NCI-H187 (cell line): Measurements from ENCODE around the gene RPS5.
"Not testable (repeated sequence)": the region's sequence is repeated elsewhere in the genome, so short reads cannot be mapped to it uniquely, and the experiment has no call there.

Experiments
- DNase-seq, 2 experiments: peaks; one replicate each; lab custom pipeline; 2025; lab: John Stamatoyannopoulos, UW

Gene RPS5

GRCh38 chr19:58406818-58407657 is 20.0 kb downstream of the RPS5 start:
- DNase-seq: no peak

GRCh38 chr19:58407658-58408151 is 20.6 kb downstream of the RPS5 start:
- DNase-seq: no peak

- DNase-seq: peak; percentile 78 to 90
Observed at GRCh38 chr19:58408152-58409009, 21.3 kb downstream of the RPS5 start, which contains the start of gene ZNF584. ZNF584 (plus strand) TSS chr19:58408649; CDS start chr19:58409148, 499 bp downstream.

GRCh38 chr19:58409010-58409790 is 22.1 kb downstream of the RPS5 start:
- DNase-seq: no peak

- no peak for DNase-seq
Observed at GRCh38 chr19:58416604-58417003, 29.5 kb downstream of the RPS5 start.

GRCh38 chr19:58417071-58417470 is 30.0 kb downstream of the RPS5 start:
- DNase-seq: no peak

GRCh38 chr19:58428617-58429016 is 41.5 kb downstream of the RPS5 start:
- DNase-seq: no peak

- DNase-seq: no peak
Observed at GRCh38 chr19:58429745-58430144, 42.7 kb downstream of the RPS5 start.

GRCh38 chr19:58434217-58434616 is 47.1 kb downstream of the RPS5 start:
- no peak for DNase-seq

- DNase-seq: peak; percentile 91 to 93
Observed at GRCh38 chr19:58439576-58440554, 52.8 kb downstream of the RPS5 start, which contains the start of gene ZNF132. ZNF132 (minus strand) TSS chr19:58440153; CDS start chr19:58439821, 332 bp downstream.

GRCh38 chr19:58440556-58440955 is 53.5 kb downstream of the RPS5 start:
- DNase-seq: no peak

GRCh38 chr19:58442986-58443385 is 55.9 kb downstream of the RPS5 start:
- DNase-seq: not testable (repeated sequence)
